ENCODE measurements around the gene FERMT2.

DNA sequence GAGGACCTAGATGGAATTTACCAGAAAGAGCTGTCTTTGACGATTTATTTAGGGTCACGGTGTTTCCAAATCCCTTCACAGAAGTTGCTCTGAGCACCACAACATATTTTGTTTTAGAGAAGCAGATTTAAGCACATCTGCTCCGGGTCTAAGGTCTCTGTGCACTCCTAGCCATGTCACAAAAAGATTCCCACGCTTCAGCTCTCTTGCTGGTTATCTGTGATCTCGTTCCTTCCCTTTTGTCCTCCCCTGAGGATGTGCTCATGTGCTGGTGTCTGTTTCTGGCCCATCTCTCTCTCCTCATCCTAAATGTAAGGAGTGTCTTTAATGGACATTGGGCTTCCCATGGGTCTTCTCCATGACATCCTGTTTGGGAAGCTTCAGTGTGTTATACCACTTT is 105.8 kb downstream of the FERMT2 start:
- TF ChIP-seq, protein P1, sequence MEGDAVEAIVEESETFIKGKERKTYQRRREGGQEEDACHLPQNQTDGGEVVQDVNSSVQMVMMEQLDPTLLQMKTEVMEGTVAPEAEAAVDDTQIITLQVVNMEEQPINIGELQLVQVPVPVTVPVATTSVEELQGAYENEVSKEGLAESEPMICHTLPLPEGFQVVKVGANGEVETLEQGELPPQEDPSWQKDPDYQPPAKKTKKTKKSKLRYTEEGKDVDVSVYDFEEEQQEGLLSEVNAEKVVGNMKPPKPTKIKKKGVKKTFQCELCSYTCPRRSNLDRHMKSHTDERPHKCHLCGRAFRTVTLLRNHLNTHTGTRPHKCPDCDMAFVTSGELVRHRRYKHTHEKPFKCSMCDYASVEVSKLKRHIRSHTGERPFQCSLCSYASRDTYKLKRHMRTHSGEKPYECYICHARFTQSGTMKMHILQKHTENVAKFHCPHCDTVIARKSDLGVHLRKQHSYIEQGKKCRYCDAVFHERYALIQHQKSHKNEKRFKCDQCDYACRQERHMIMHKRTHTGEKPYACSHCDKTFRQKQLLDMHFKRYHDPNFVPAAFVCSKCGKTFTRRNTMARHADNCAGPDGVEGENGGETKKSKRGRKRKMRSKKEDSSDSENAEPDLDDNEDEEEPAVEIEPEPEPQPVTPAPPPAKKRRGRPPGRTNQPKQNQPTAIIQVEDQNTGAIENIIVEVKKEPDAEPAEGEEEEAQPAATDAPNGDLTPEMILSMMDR (IDR thresholded peaks at IDR 0.05): no peak
- TF ChIP-seq POLR2A (IDR thresholded peaks at IDR 0.05): no peak

Measured in testis (tissue), 2 donors.